ENCODE data around the gene SSH3. TPM values are rescaled to one million over a fixed set of nuclear protein-coding genes. Genes with fewer than 3 reads are reported as not detected.

The SSH3 gene
- total RNA-seq, 4 donors from 2014 or later, result 55.9 to 128 (median 99.9) TPM

GRCh38 chr11:67266449-67267187, 36.7 kb upstream of the SSH3 start, which contains the start of gene GRK2:
GRK2 (plus strand) TSS chr11:67266473; CDS start chr11:67266700, 227 bp downstream.
- peak within 1 kb of the TSS; percentile 90 to 100 (median 98) for H3K27ac ChIP-seq
- peaks cover 0 to 7% (median 0%) of the 10 kb centered on the region in 3 donors for H3K36me3 ChIP-seq
- DNase-seq, result peak in 2 of 3 donors; percentile 66 to 71
- H3K27me3 ChIP-seq, result no peaks in the 10 kb centered on the region
- H3K9me3 ChIP-seq, result no peaks in the 10 kb centered on the region
- no peak for TF ChIP-seq CTCF (IDR thresholded peaks at IDR 0.05)
- TF ChIP-seq POLR2A (IDR thresholded peaks at IDR 0.05), result no peak
- H3K4me1 ChIP-seq, result peaks cover 15 to 64% (median 52%) of the 10 kb centered on the region in 4 donors
- H3K4me3 ChIP-seq, result peak within 1 kb of the TSS; percentile 72 to 98 (median 94)

- no peaks in the 10 kb centered on the region for H3K27me3 ChIP-seq
- peak; percentile 87 to 96 (median 89) for DNase-seq
- H3K4me3 ChIP-seq, result peak overlapping the region; percentile 72 to 98 (median 94)
- no peaks in the 10 kb centered on the region for H3K9me3 ChIP-seq
- H3K36me3 ChIP-seq, result peaks cover 0 to 15% (median 0%) of the 10 kb centered on the region in 3 donors
- peaks cover 15 to 64% (median 57%) of the 10 kb centered on the region in 4 donors for H3K4me1 ChIP-seq
- H3K27ac ChIP-seq, result peak overlapping the region; percentile 90 to 100 (median 98)
- TF ChIP-seq POLR2A (IDR thresholded peaks at IDR 0.05) (peak; percentile 95 to 96), CTCF (IDR thresholded peaks at IDR 0.05) (peak in 1 of 6 experiments; percentile 2)
Observed at GRCh38 chr11:67267188-67268080, 35.9 kb upstream of the SSH3 start.

- Histone ChIP-seq H3K4me1 (peaks cover 15 to 64% (median 60%) of the 10 kb centered on the region in 4 donors), H3K4me3 (peak overlapping the region; percentile 72 to 98 (median 94)), H3K27ac (peak overlapping the region; percentile 90 to 100 (median 98)), H3K9me3 (no peaks in the 10 kb centered on the region), H3K27me3 (no peaks in the 10 kb centered on the region), H3K36me3 (peaks cover 0 to 21% (median 0%) of the 10 kb centered on the region in 3 donors)
- peak; percentile 51 to 79 (median 76) for DNase-seq
- TF ChIP-seq CTCF (IDR thresholded peaks at IDR 0.05) (no peak), POLR2A (IDR thresholded peaks at IDR 0.05) (no peak)
Observed at GRCh38 chr11:67268081-67268961, 35.0 kb upstream of the SSH3 start.

- DNase-seq, result peak in 2 of 3 donors; percentile 30 to 44
- H3K4me1 ChIP-seq, result peaks cover 15 to 70% (median 66%) of the 10 kb centered on the region in 4 donors
- H3K36me3 ChIP-seq, result peaks cover 0 to 21% (median 0%) of the 10 kb centered on the region in 3 donors
- H3K4me3 ChIP-seq, result peak overlapping the region in 3 of 4 donors; percentile 72 to 97 (median 92)
- TF ChIP-seq POLR2A (IDR thresholded peaks at IDR 0.05), result no peak
- no peak for TF ChIP-seq CTCF (IDR thresholded peaks at IDR 0.05)
- no peaks in the 10 kb centered on the region for H3K27me3 ChIP-seq
- H3K9me3 ChIP-seq, result no peaks in the 10 kb centered on the region
- H3K27ac ChIP-seq, result peak overlapping the region; percentile 90 to 100 (median 98)
Observed at GRCh38 chr11:67268962-67269268, 34.4 kb upstream of the SSH3 start.
